ENCODE measurements around the gene NR6A1. TPM values are rescaled to one million over a fixed set of nuclear protein-coding genes. Genes with fewer than 3 reads are reported as not detected.

Gene NR6A1
- total and polyA plus RNA-seq, 2 of the 8 experiments (the other 6 are each of a cell fraction or from before 2014, with no cell fraction given): 93.2 to 237 TPM

GRCh38 chr9:124537926-124538325 is 233.2 kb downstream of the NR6A1 start (continued):
- TF ChIP-seq YY1 (IDR thresholded peaks at IDR 0.05; ENCODE audit: low read depth, low read length) (no peak), POLR2AphosphoS5 (IDR thresholded peaks at IDR 0.05; ENCODE audit: low read depth, low read length) (no peak), KDM4A (IDR thresholded peaks at IDR 0.05; ENCODE audit: low read depth, low read length, severe bottlenecking) (no peak), ATF3 (IDR thresholded peaks at IDR 0.05; ENCODE audit: insufficient read depth, low read depth, low read length) (no peak)

Measured in H1 (cell line).